Adrenal gland (tissue), 12 donors: ENCODE data around the gene MTHFD1L. TPM values are rescaled to one million over a fixed set of nuclear protein-coding genes. Genes with fewer than 3 reads are reported as not detected.
"Not testable (repeated sequence)": the region's sequence is repeated elsewhere in the genome, so short reads cannot be mapped to it uniquely, and the experiment has no call there.

ENCODE experiments used
- DNase-seq, 7 donors: peaks; one replicate each; pipeline ENCODE4 v3.0.0-alpha.2; 2019 to 2020
- H3K27ac ChIP-seq, 5 donors: fragments of 200-600 bp; sonication (generic) in 4 of 5; 1 replicate in 3 of 5; 2 replicates in 2 of 5; pipeline versions ENCODE4 v1.5.1 to v1.8.0; 2016 to 2020; ENCODE audit warnings: mild to moderate bottlenecking in 1 of 5
- H3K27me3 ChIP-seq: fragments of 200-600 bp; 2 replicates; pipeline ENCODE4 v1.8.0; 2021
- H3K36me3 ChIP-seq, 2 donors: fragments of 200-600 bp; replicated peaks in 1 of 2; 1 replicate in 1 of 2; 2 replicates in 1 of 2; pipeline versions ENCODE4 v1.5.1 to v1.8.0; 2018 to 2022
- H3K4me1 ChIP-seq, 2 donors: fragments of 200-600 bp; replicated peaks in 1 of 2; 1 replicate in 1 of 2; 2 replicates in 1 of 2; pipeline versions ENCODE4 v1.5.1 to v1.8.0; 2018 to 2021
- H3K4me3 ChIP-seq, 4 donors: fragments of 200-600 bp; sonication (generic) in 3 of 4; one replicate each; pipeline ENCODE4 v1.5.1; 2016 to 2018
- H3K9me3 ChIP-seq, 3 donors: fragments of 200-600 bp; sonication (generic) in 1 of 3; replicated peaks in 1 of 3; 1 replicate in 2 of 3; 2 replicates in 1 of 3; pipeline versions ENCODE4 v1.5.1 to v1.8.0; 2016 to 2021
- POLR2A ChIP-seq, 2 donors: fragments of 450-650 bp; IDR thresholded peaks; one replicate each; pipeline ENCODE4 v1.6.1; 2017; ENCODE audit warnings: antibody characterized with exemption in 2 of 2, mild to moderate bottlenecking in 2 of 2, moderate library complexity in 1 of 2
- WGBS, 4 donors: extraction: QIAGEN DNeasy Blood & Tissue Kit in 2 of 4; methylation state at CpG; one replicate each; pipeline versions ENCODE4 v1.1.5 to v1.1.7; 2013 to 2017; 5-methylcytosine and 5-hydroxymethylcytosine counted together
- intact Hi-C, 2 donors: fragments of 100-400 bp; cut with DNase I; formaldehyde crosslinking; loops; one replicate each; pipeline versions ENCODE4 v1.14.1 to v1.15.0; 2022 to 2023
- polyA plus RNA-seq, 3 donors: library from polyadenylated mRNA; stranded (reverse); fragments of 200-250 nt in 2 of 3; fragments of 350-450 nt in 1 of 3; fragmentation: Illumina TruSeq in 1 of 3; extraction: RNeasy Lipid Tissue Mini Kit (QIAGEN cat#74804) in 1 of 3; gene quantifications; one replicate each; pipeline ENCODE4 v1.2.3, GENCODE V29; 2013 to 2014
- total RNA-seq, 9 donors: library from RNA; depleted of rRNA in 4 of 9; stranded (reverse); fragments of >200 nt in 4 of 9; fragments of 120-200 nt in 1 of 9; fragmentation: NEBNext Ultra II Directional in 1 of 9; extraction: Animal tissue kit (Norgen Biotek cat#: 25700) in 1 of 9; gene quantifications; one replicate each; pipeline versions ENCODE4 v1.1.0 to v1.2.4, GENCODE V29; 2013 to 2023
- TF ChIP-seq, protein P1 (sequence below), 6 experiments: fragments of 450-650 bp in 4 of 6; fragments of 200-600 bp in 2 of 6; sonication (generic) in 1 of 6; IDR thresholded peaks; 1 replicate in 5 of 6; 2 replicates in 1 of 6; pipeline versions ENCODE4 v1.5.1 to v1.8.0; 2016 to 2021; ENCODE audit warnings: antibody characterized with exemption in 6 of 6, mild to moderate bottlenecking in 2 of 6, moderate library complexity in 1 of 6
- donor health status: healthy with polysubstance abuse.
- donor health status: Bipolar disorder and iron deficiency.
- donor health status: DM: yes; HTN: yes; CAD: no.
- donor health status: DM: no; HTN: no; CAD: no.
- donor health status: DM: no; HTN: no; CAD: no.
- donor health status: DM: yes; HTN: yes; CAD: no.

The MTHFD1L gene
- total and polyA plus RNA-seq, 12 donors, result 8.5 to 28.8 (median 18.1) TPM

- Histone ChIP-seq H3K36me3 (no peaks in the 10 kb centered on the region), H3K9me3 (no peaks in the 10 kb centered on the region), H3K27ac (no peak overlapping the region), H3K27me3 (no peaks in the 10 kb centered on the region), H3K4me3 (no peak overlapping the region), H3K4me1 (no peaks in the 10 kb centered on the region)
- DNase-seq, result no peak
- intact Hi-C loops, result no loop called here
- TF ChIP-seq POLR2A (IDR thresholded peaks at IDR 0.05), result no peak
- TF ChIP-seq, protein P1, sequence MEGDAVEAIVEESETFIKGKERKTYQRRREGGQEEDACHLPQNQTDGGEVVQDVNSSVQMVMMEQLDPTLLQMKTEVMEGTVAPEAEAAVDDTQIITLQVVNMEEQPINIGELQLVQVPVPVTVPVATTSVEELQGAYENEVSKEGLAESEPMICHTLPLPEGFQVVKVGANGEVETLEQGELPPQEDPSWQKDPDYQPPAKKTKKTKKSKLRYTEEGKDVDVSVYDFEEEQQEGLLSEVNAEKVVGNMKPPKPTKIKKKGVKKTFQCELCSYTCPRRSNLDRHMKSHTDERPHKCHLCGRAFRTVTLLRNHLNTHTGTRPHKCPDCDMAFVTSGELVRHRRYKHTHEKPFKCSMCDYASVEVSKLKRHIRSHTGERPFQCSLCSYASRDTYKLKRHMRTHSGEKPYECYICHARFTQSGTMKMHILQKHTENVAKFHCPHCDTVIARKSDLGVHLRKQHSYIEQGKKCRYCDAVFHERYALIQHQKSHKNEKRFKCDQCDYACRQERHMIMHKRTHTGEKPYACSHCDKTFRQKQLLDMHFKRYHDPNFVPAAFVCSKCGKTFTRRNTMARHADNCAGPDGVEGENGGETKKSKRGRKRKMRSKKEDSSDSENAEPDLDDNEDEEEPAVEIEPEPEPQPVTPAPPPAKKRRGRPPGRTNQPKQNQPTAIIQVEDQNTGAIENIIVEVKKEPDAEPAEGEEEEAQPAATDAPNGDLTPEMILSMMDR (IDR thresholded peaks at IDR 0.05), result no peak
- 85 to 89% (median 86%) methylated on average over 11 of the region's 11 CpGs for WGBS, 4 donors
Measured at GRCh38 chr6:151109869-151110575, 244.5 kb downstream of the MTHFD1L start.

DNA sequence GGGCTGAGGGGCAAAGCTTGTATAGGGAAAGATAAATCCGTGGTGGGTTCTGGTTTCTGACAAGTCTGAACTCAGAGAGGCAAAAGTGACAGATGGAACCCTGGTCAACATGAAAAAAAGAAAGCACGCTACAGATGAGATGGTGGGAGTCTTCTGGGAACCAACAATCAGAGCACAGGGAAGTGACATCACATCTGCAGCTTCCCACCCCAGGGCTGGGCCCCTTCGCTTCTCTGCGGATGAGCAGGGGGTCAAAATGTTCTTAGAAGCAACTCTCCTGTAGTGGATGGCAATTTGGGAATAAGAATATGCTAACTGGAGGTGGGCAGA lies 245.0 kb downstream of the MTHFD1L start:
- Histone ChIP-seq H3K36me3 (no peaks in the 10 kb centered on the region), H3K27me3 (no peaks in the 10 kb centered on the region), H3K4me1 (no peaks in the 10 kb centered on the region), H3K9me3 (no peaks in the 10 kb centered on the region), H3K4me3 (no peak overlapping the region), H3K27ac (no peak overlapping the region)
- TF ChIP-seq, protein P1 (IDR thresholded peaks at IDR 0.05), result no peak
- TF ChIP-seq POLR2A (IDR thresholded peaks at IDR 0.05), result no peak
- intact Hi-C loops, result no loop called here
- no peak for DNase-seq
- WGBS, 4 donors, result 75 to 92% (median 81%) methylated on average over 3 to 4 of the region's 4 CpGs

DNA sequence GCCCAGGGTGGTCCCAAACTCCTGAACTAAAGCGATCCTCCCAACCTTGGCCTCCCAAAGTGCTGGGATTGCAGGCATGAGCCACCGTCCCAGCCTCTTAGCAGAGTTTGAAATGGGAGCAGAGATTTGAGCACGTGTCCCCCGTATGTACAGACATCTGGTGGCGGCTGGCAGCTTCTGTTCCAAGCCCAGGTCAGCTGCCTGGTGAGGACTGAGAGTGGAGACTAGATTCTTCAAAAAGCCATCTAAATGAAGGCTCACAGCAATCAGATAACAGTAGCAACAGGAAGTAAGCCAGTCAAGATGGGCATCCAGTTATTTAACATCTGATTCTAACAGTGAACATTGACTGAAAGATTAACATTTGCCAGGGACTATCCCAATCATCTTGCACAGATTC lies 246.2 kb downstream of the MTHFD1L start:
- no peak for DNase-seq
- 83 to 92% (median 87%) methylated on average over 3 to 5 of the region's 5 CpGs for WGBS, 4 donors
- Histone ChIP-seq H3K36me3 (no peaks in the 10 kb centered on the region), H3K27ac (no peak overlapping the region), H3K4me3 (no peak overlapping the region), H3K9me3 (no peaks in the 10 kb centered on the region), H3K4me1 (no peaks in the 10 kb centered on the region), H3K27me3 (no peaks in the 10 kb centered on the region)
- intact Hi-C loops, result no loop called here
- TF ChIP-seq, protein P1 (IDR thresholded peaks at IDR 0.05), result no peak

DNA sequence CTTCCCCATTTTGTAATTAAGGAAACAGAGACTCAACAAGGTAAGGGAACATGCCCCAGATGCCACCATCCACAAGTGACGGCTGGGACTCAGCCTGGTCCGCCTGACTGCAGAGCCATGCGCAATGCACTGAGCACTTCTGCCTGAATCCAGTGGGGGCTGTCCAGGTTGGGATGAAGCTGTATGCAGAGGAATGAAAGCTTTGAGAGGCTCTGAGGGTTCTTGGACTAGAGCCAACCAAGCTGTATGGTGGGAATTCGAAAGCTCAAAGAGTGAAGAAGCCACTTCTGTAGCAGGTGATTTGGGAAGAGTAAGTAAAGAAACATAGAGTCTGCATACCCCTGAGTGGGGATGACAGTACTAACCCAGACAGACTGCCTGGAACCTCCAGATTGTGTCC lies 246.6 kb downstream of the MTHFD1L start:
- 87 to 92% (median 88%) methylated on average over 4 of the region's 4 CpGs for WGBS, 4 donors
- Histone ChIP-seq H3K27me3 (no peaks in the 10 kb centered on the region), H3K4me1 (no peaks in the 10 kb centered on the region), H3K36me3 (no peaks in the 10 kb centered on the region), H3K4me3 (no peak overlapping the region), H3K9me3 (no peaks in the 10 kb centered on the region), H3K27ac (no peak overlapping the region)
- TF ChIP-seq POLR2A (IDR thresholded peaks at IDR 0.05), result no peak
- TF ChIP-seq, protein P1 (IDR thresholded peaks at IDR 0.05), result no peak
- DNase-seq, result no peak
- intact Hi-C loops, result no loop called here

GRCh38 chr6:151112884-151113283 lies 247.4 kb downstream of the MTHFD1L start:
- H3K9me3 ChIP-seq, H3K27ac ChIP-seq, H3K4me3 ChIP-seq, H3K4me1 ChIP-seq, intact Hi-C loops, H3K36me3 ChIP-seq, H3K27me3 ChIP-seq, DNase-seq: not testable (repeated sequence)
- WGBS, 4 donors, result 76 to 89% (median 85%) methylated on average over 3 of the region's 3 CpGs
